K562 (cell line): ENCODE data around the gene GAS2L1. TPM values are rescaled to one million over a fixed set of nuclear protein-coding genes. Genes with fewer than 3 reads are reported as not detected.

Experiments used
- CHD1 ChIP-seq: fragments of 200-600 bp; sonication (generic); IDR thresholded peaks from one replicate; pipeline ENCODE4 v1.6.1; 2012; ENCODE audit warnings: mild to moderate bottlenecking, moderate library complexity, low read length, inconsistent platforms
- GATAD2B ChIP-seq: fragments of 450-650 bp; IDR thresholded peaks from 2 replicates; pipeline ENCODE4 v1.6.1; 2017; ENCODE audit warnings: mild to moderate bottlenecking, borderline replicate concordance
- HDGF ChIP-seq: fragments of 450-650 bp; IDR thresholded peaks from 2 replicates; pipeline ENCODE4 v1.6.1; 2016
- NFRKB ChIP-seq: fragments of 450-650 bp; IDR thresholded peaks from 2 replicates; pipeline ENCODE4 v1.6.1; 2016; ENCODE audit warnings: low read depth
- NONO ChIP-seq, 2 experiments: fragments of 200-400 bp in 1 of 2; fragments of 450-650 bp in 1 of 2; formaldehyde crosslinking in 1 of 2; IDR thresholded peaks; 2 replicates each; pipeline ENCODE4 v1.6.1; 2017; ENCODE audit warnings: low read depth in 2 of 2, mild to moderate bottlenecking in 2 of 2, moderate library complexity in 2 of 2, low read length in 1 of 2
- PBX2 ChIP-seq, 2 experiments: IDR thresholded peaks in 1 of 2; conservative IDR thresholded peaks in 1 of 2; 2 replicates each; pipeline ENCODE4 v1.6.1; 2016; ENCODE audit warnings: low read depth in 2 of 2, mild to moderate bottlenecking in 1 of 2, missing compliant biosample characterization in 1 of 2, missing genetic modification characterization in 1 of 2, moderate library complexity in 1 of 2
- RFX1 ChIP-seq: fragments of 450-650 bp; IDR thresholded peaks from 2 replicates; pipeline ENCODE4 v1.6.1; 2016; ENCODE audit warnings: mild to moderate bottlenecking, moderate library complexity
- YY1 ChIP-seq, 3 experiments: IDR thresholded peaks; 2 replicates each; pipeline ENCODE4 v1.6.1; 2011; ENCODE audit warnings: low read length in 2 of 3, mild to moderate bottlenecking in 2 of 3, moderate library complexity in 2 of 3, borderline replicate concordance in 1 of 3, control low read depth in 1 of 3, low read depth in 1 of 3; ENCODE audit not compliant: insufficient read depth in 3 of 3, insufficient replicate concordance in 2 of 3, control insufficient read depth in 1 of 3, insufficient read length in 1 of 3; ENCODE audit errors: extremely low read depth in 1 of 3
- ZFX ChIP-seq: sonication (generic); formaldehyde crosslinking; IDR thresholded peaks from 2 replicates; pipeline ENCODE4 v1.8.0; 2022; ENCODE audit warnings: mild to moderate bottlenecking, missing genetic modification reagents, moderate library complexity
- ZNF407 ChIP-seq: fragments of 450-650 bp; IDR thresholded peaks from 2 replicates; pipeline ENCODE4 v1.6.1; 2016; ENCODE audit warnings: low read depth
- ZNF551 ChIP-seq: fragments of 250-450 bp; sonication (Bioruptor Pico); IDR thresholded peaks from 2 replicates; pipeline ENCODE4 v1.5.0; 2021; ENCODE audit warnings: mild to moderate bottlenecking, moderate library complexity
- polyA plus RNA-seq, 8 experiments: library from polyadenylated mRNA; depleted of rRNA in 4 of 8; stranded (reverse) in 5 of 8; unstranded in 3 of 8; fragments of >200 nt; fragmentation: Nextera tagmentation in 2 of 8; fragmentation: Illumina TruSeq in 1 of 8; extraction: Ambion mirVana in 2 of 8; extraction: Trizol in 1 of 8; gene quantifications; 2 replicates each; pipeline versions ENCODE4 v1.2.1 to v1.2.3, GENCODE V29; 2011 to 2014; ENCODE audit warnings: inconsistent platforms in 1 of 8, missing spikeins in 1 of 8
- total RNA-seq, 7 experiments: library from RNA; depleted of rRNA in 6 of 7; stranded (reverse); fragments of >200 nt in 6 of 7; fragmentation: Illumina TruSeq in 2 of 7; extraction: Trizol in 2 of 7; gene quantifications; 2 replicates each; pipeline versions ENCODE4 v1.2.1 to v1.2.3, GENCODE V29; 2011 to 2021; ENCODE audit warnings: low replicate concordance in 1 of 7

GAS2L1 gene
- total and polyA plus RNA-seq, 9 of the 15 experiments (the other 6 are each of a cell fraction or from before 2014, with no cell fraction given), result 0.56 to 19.7 (median 3.2) TPM

GRCh38 chr22:29268511-29269229 lies 37.8 kb upstream of the GAS2L1 start (continued):
- TF ChIP-seq YY1 (IDR thresholded peaks at IDR 0.05; ENCODE audit: borderline replicate concordance in 1 of 3, control insufficient read depth in 1 of 3, extremely low read depth in 1 of 3, insufficient read depth in 3 of 3, insufficient read length in 1 of 3, insufficient replicate concordance in 2 of 3, low read depth in 1 of 3, low read length in 2 of 3) (peak in 1 of 3 experiments; percentile 23), NONO (IDR thresholded peaks at IDR 0.05; ENCODE audit: low read depth in 2 of 2, low read length in 1 of 2) (peak in 1 of 2 experiments; percentile 19; a peak in 1 of 4 replicates), GATAD2B (0 out of 2 replicates have a peak, but pooled peaks have one; percentile 32), HDGF (no peak), RFX1 (no peak), NFRKB (no peak), ZFX (peak; percentile 83), ZNF551 (CRISPR knock-in tag) (no peak), CHD1 (peak; percentile 22), ZNF407 (no peak), PBX2 (CRISPR knock-in tag; IDR thresholded peaks at IDR 0.05; ENCODE audit: low read depth) (no peak), PBX2 (tag; conservative IDR thresholded peaks at IDR 0.05; ENCODE audit: low read depth) (no peak)
